HepG2 (cell line): Measurements from ENCODE around the gene COQ5. TPM values are rescaled to one million over a fixed set of nuclear protein-coding genes. Genes with fewer than 3 reads are reported as not detected.
A peak's percentile ranks its signal among the peaks of the same experiment; 100 is the strongest.

ENCODE experiments used
- ATAC-seq: fragments of 200-7000 bp; cut with Tn5 transposase; 3 replicates; pipeline ENCODE4 v1.9.1; 2020; ENCODE audit warnings: mild to moderate bottlenecking, moderate library complexity
- BruUV-seq: library from RNA; stranded (reverse); fragments of 400-500 nt; replicated peaks from 2 replicates; lab custom pipeline; 2021; lab: Mats Ljungman, UMichigan
- CTCF ChIA-PET: fragments of 300-600 bp; formaldehyde crosslinking; extraction: SDS; loops from one replicate; lab custom pipeline; 2021; ENCODE audit warnings: low total read pairs, inconsistent platforms, low intra/inter-chr PET ratio; lab: Yijun Ruan, JAX
- POLR2A ChIA-PET: fragments of 350-600 bp; sonication (Branson Sonifier 250); formaldehyde crosslinking; loops from one replicate; lab custom pipeline; 2020; ENCODE audit warnings: antibody characterized with exemption, inconsistent platforms; lab: Yijun Ruan, JAX
- DNase-seq: peaks from one replicate; pipeline ENCODE4 v3.0.0-alpha.2; 2015; ENCODE audit warnings: low spot score
- FAIRE-seq: peaks from 3 replicates; lab custom pipeline; 2011; peaks lifted over from hg19 to GRCh38; lab: Jason Lieb, UNC
- H2AFZ ChIP-seq: one replicate; pipeline ENCODE4 v1.6.1; 2011; ENCODE audit warnings: low read length, inconsistent platforms
- H3K27ac ChIP-seq: fragments of 300-600 bp; 3 replicates; pipeline ENCODE4 v1.8.0; 2011; ENCODE audit warnings: mixed run types, mild to moderate bottlenecking, mixed read lengths, low read length, inconsistent platforms; ENCODE audit not compliant: insufficient read depth; ENCODE audit errors: extremely low read length
- H3K27me3 ChIP-seq, 2 experiments: fragments of 200-600 bp in 1 of 2; 2 replicates in 1 of 2; 3 replicates in 1 of 2; pipeline versions ENCODE4 v1.6.0 to v1.8.0; 2011; ENCODE audit warnings: low read length in 2 of 2, mild to moderate bottlenecking in 2 of 2, moderate library complexity in 2 of 2, inconsistent platforms in 1 of 2; ENCODE audit not compliant: insufficient read depth in 2 of 2, control insufficient read depth in 1 of 2
- H3K36me3 ChIP-seq, 2 experiments: fragments of 200-600 bp in 1 of 2; replicated peaks in 1 of 2; 2 replicates in 1 of 2; 3 replicates in 1 of 2; pipeline versions ENCODE4 v1.5.1 to v1.8.0; 2011; ENCODE audit warnings: low read length in 2 of 2, inconsistent platforms in 1 of 2; ENCODE audit not compliant: insufficient read depth in 2 of 2, control insufficient read depth in 1 of 2
- H3K4me1 ChIP-seq: 2 replicates; pipeline ENCODE4 v1.5.1; 2012; ENCODE audit warnings: low read length, inconsistent platforms; ENCODE audit not compliant: insufficient read depth
- H3K4me2 ChIP-seq: 2 replicates; pipeline ENCODE4 v1.6.0; 2011; ENCODE audit warnings: low read depth, low read length, inconsistent platforms
- H3K4me3 ChIP-seq, 3 experiments: fragments of 200-600 bp in 1 of 3; sonication (generic), shearing (Covaris generic) in 1 of 3; replicated peaks in 1 of 3; 2 replicates each; pipeline ENCODE4 v1.5.1; 2011 to 2016; ENCODE audit warnings: low read length in 3 of 3, inconsistent platforms in 2 of 3, low read depth in 2 of 3, mild to moderate bottlenecking in 2 of 3, control low read depth in 1 of 3, mixed read lengths in 1 of 3; ENCODE audit not compliant: insufficient read depth in 1 of 3
- H3K79me2 ChIP-seq: one replicate; pipeline ENCODE4 v1.6.1; 2011; ENCODE audit warnings: low read length, inconsistent platforms; ENCODE audit not compliant: insufficient read depth
- H3K9ac ChIP-seq: 2 replicates; pipeline ENCODE4 v1.6.0; 2011; ENCODE audit warnings: mild to moderate bottlenecking, low read depth, low read length, inconsistent platforms; ENCODE audit not compliant: insufficient read depth
- H3K9me3 ChIP-seq: 2 replicates; pipeline ENCODE4 v1.5.1; 2012; ENCODE audit warnings: mild to moderate bottlenecking, low read length
- H4K20me1 ChIP-seq: 2 replicates; pipeline ENCODE4 v1.6.0; 2011; ENCODE audit warnings: inconsistent platforms, mild to moderate bottlenecking, low read length, moderate library complexity; ENCODE audit not compliant: insufficient read depth
- ETV5 ChIP-seq: IDR thresholded peaks from 2 replicates; pipeline ENCODE4 v1.6.1; 2018; ENCODE audit warnings: missing biosample characterization, missing genetic modification reagents, inconsistent platforms, borderline replicate concordance
- GABPA ChIP-seq, 2 experiments: IDR thresholded peaks; 2 replicates each; pipeline ENCODE4 v1.6.1; 2011 to 2016; ENCODE audit warnings: low read depth in 2 of 2, low read length in 1 of 2, missing biosample characterization in 1 of 2, missing genetic modification characterization in 1 of 2
- GABPB1 ChIP-seq: IDR thresholded peaks from 2 replicates; pipeline ENCODE4 v1.6.1; 2016; ENCODE audit warnings: mild to moderate bottlenecking, missing genetic modification reagents, moderate library complexity, missing compliant biosample characterization
- IKZF4 ChIP-seq: sonication (generic); formaldehyde crosslinking; IDR thresholded peaks from 2 replicates; pipeline ENCODE4 v1.5.1; 2020; ENCODE audit warnings: borderline replicate concordance, mild to moderate bottlenecking, low read depth, missing genetic modification reagents; ENCODE audit errors: not compliant biosample characterization
- PLSCR1 ChIP-seq: sonication (generic); formaldehyde crosslinking; IDR thresholded peaks from 2 replicates; pipeline ENCODE4 v1.5.0; 2020; ENCODE audit warnings: missing genetic modification reagents, mild to moderate bottlenecking, borderline replicate concordance
- SAP130 ChIP-seq: IDR thresholded peaks from 2 replicates; pipeline ENCODE4 v1.6.1; 2016; ENCODE audit warnings: low read depth
- TMF1 ChIP-seq: sonication (generic); formaldehyde crosslinking; IDR thresholded peaks from 2 replicates; pipeline ENCODE4 v1.8.1; 2022; ENCODE audit warnings: low read depth, missing genetic modification reagents
- TSC22D2 ChIP-seq: sonication (generic); formaldehyde crosslinking; IDR thresholded peaks from 2 replicates; pipeline ENCODE4 v1.5.1; 2020; ENCODE audit warnings: missing genetic modification reagents, mild to moderate bottlenecking, borderline replicate concordance
- YEATS2 ChIP-seq: sonication (generic); formaldehyde crosslinking; IDR thresholded peaks from 2 replicates; pipeline ENCODE4 v1.4.0; 2020; ENCODE audit warnings: missing genetic modification reagents, borderline replicate concordance
- ZNF138 ChIP-seq: sonication (generic); formaldehyde crosslinking; IDR thresholded peaks from 2 replicates; pipeline ENCODE4 v1.5.0; 2020; ENCODE audit warnings: mild to moderate bottlenecking, low read depth, missing genetic modification reagents
- ZNF264 ChIP-seq: sonication (generic); formaldehyde crosslinking; IDR thresholded peaks from 2 replicates; pipeline ENCODE4 v1.4.0; 2020; ENCODE audit warnings: missing genetic modification reagents
- ZNF430 ChIP-seq: sonication (generic); formaldehyde crosslinking; IDR thresholded peaks from 2 replicates; pipeline ENCODE4 v1.9.0; 2021; ENCODE audit warnings: mild to moderate bottlenecking, missing genetic modification reagents
- ZNF660 ChIP-seq: sonication (generic); formaldehyde crosslinking; IDR thresholded peaks from 2 replicates; pipeline ENCODE4 v1.5.1; 2020; ENCODE audit warnings: mild to moderate bottlenecking, low read depth, missing genetic modification reagents, borderline replicate concordance
- ZNF773 ChIP-seq: sonication (generic); formaldehyde crosslinking; IDR thresholded peaks from 2 replicates; pipeline ENCODE4 v1.4.0; 2020; ENCODE audit warnings: missing genetic modification reagents, borderline replicate concordance
- WGBS: methylation state at CpG from one replicate; pipeline ENCODE4 v1.1.6; 2017; ENCODE audit warnings: low lambda C conversion rate; 5-methylcytosine and 5-hydroxymethylcytosine counted together
- in situ Hi-C: cut with HindIII; loops from 2 replicates; pipeline ENCODE4 v1.10.0; 2017; ENCODE audit warnings: low pct_unique_long_range_greater_than_20kb; ENCODE audit not compliant: extremely low pct_ligation_motif_present
- intact Hi-C: fragments of 100-400 bp; cut with micrococcal nuclease; formaldehyde crosslinking; loops from one replicate; pipeline ENCODE4 v1.10.0; 2022; ENCODE audit not compliant: unreplicated experiment
- polyA plus RNA-seq, 8 experiments: library from polyadenylated mRNA; depleted of rRNA in 3 of 8; stranded (reverse) in 7 of 8; unstranded in 1 of 8; fragments of >200 nt; fragmentation: Illumina TruSeq in 4 of 8; extraction: Trizol in 4 of 8; gene quantifications; 2 replicates each; pipeline versions ENCODE4 v1.2.1 to v1.2.3, GENCODE V29; 2011 to 2016; ENCODE audit warnings: low read depth in 4 of 8, missing spikeins in 1 of 8, mixed read lengths in 1 of 8; ENCODE audit not compliant: insufficient read depth in 1 of 8
- total RNA-seq, 5 experiments: library from RNA; depleted of rRNA; stranded (reverse); fragments of >200 nt; fragmentation: Illumina TruSeq; extraction: Trizol; gene quantifications; 2 replicates each; pipeline ENCODE4 v1.2.3, GENCODE V29; 2016; ENCODE audit warnings: low read depth in 1 of 5

The COQ5 gene
- total and polyA plus RNA-seq, 2 of the 13 experiments (the other 11 are each of a cell fraction or from before 2014, with no cell fraction given), result 36.4 to 41.5 TPM

- Histone ChIP-seq H3K4me3 (no peak overlapping the region), H3K9me3 (no peaks in the 10 kb centered on the region), H3K27ac (no peak overlapping the region), H3K4me1 (peaks cover 40% of the 10 kb centered on the region), H4K20me1 (no peaks in the 10 kb centered on the region), H3K79me2 (peaks cover 6% of the 10 kb centered on the region), H3K36me3 (no peaks in the 10 kb centered on the region), H3K9ac (no peak overlapping the region), H3K4me2 (no peak overlapping the region), H3K27me3 (no peaks in the 10 kb centered on the region; a peak in 1 of 5 replicates), H2AFZ (no peak overlapping the region)
- FAIRE-seq (no peak), ATAC-seq (no peak; the same call in 2 of the 3 replicates), DNase-seq (no peak)
- CTCF ChIA-PET, result no interaction called here
- intact Hi-C loops, result no loop called here
- TF ChIP-seq ZNF773 (CRISPR knock-in tag) (no peak), GABPB1 (no peak), TMF1 (CRISPR knock-in tag) (no peak), ETV5 (CRISPR knock-in tag) (peak; percentile 51; the same call in 1 of the 2 replicates), ZNF660 (CRISPR knock-in tag) (no peak), PLSCR1 (CRISPR knock-in tag) (no peak), ZNF138 (CRISPR knock-in tag) (no peak), IKZF4 (CRISPR knock-in tag) (no peak), ZNF430 (CRISPR knock-in tag) (no peak), YEATS2 (no peak), SAP130 (CRISPR knock-in tag) (peak; percentile 51), GABPA (IDR thresholded peaks at IDR 0.05; ENCODE audit: low read depth, low read length) (no peak), GABPA (CRISPR knock-in tag; IDR thresholded peaks at IDR 0.05; ENCODE audit: low read depth) (peak; percentile 29; the same call in 1 of the 2 replicates), ZNF264 (no peak), TSC22D2 (CRISPR knock-in tag) (no peak)
- WGBS, result 71% methylated on average over 2 of the region's 2 CpGs
- in situ Hi-C loops, result no loop called here
- no TSS peak for BruUV-seq
- POLR2A ChIA-PET, result interaction anchor here (1.1 to 1.2 kb wide), 2 partner anchors 21 to 158 kb away, joined by 4 to 6 read pairs; partner anchors contain the start of gene DYNLL1
These were observed 54.4 kb downstream of the COQ5 start for GRCh38 chr12:120474616-120474960.
